Neural crest cell (in vitro differentiated cells): Measurements from ENCODE around the gene AKT3. TPM values are rescaled to one million over a fixed set of nuclear protein-coding genes. Genes with fewer than 3 reads are reported as not detected.
"Not testable (repeated sequence)": the region's sequence is repeated elsewhere in the genome, so short reads cannot be mapped to it uniquely, and the experiment has no call there.

ENCODE experiments used
- DNase-seq: peaks from one replicate; pipeline ENCODE4 v3.0.0; 2021; ENCODE audit warnings: low read depth, mixed read lengths, low spot score
- H3K27ac Mint-ChIP-seq: one replicate; pipeline ENCODE4 v1.8.0; 2021; ENCODE audit warnings: mild to moderate bottlenecking, mixed read lengths; ENCODE audit not compliant: unreplicated experiment
- H3K27me3 Mint-ChIP-seq: 2 replicates; pipeline ENCODE4 v1.8.0; 2021; ENCODE audit warnings: low read depth, mild to moderate bottlenecking, mixed read lengths
- H3K36me3 Mint-ChIP-seq: 2 replicates; pipeline ENCODE4 v1.8.0; 2021; ENCODE audit warnings: low read depth, mild to moderate bottlenecking, mixed read lengths
- H3K4me1 Mint-ChIP-seq: 2 replicates; pipeline ENCODE4 v1.8.0; 2021; ENCODE audit warnings: mixed read lengths
- H3K4me3 Mint-ChIP-seq: one replicate; pipeline ENCODE4 v1.8.0; 2021; ENCODE audit warnings: mild to moderate bottlenecking, mixed read lengths
- H3K9me3 Mint-ChIP-seq: 2 replicates; pipeline ENCODE4 v1.8.0; 2021; ENCODE audit warnings: mixed read lengths
- total RNA-seq: library from RNA; stranded (reverse); gene quantifications from 2 replicates; pipeline ENCODE4 v1.2.1, GENCODE V29; 2021
- TF ChIP-seq, protein P1 (sequence below): fragments of 200-600 bp; sonication (generic); conservative IDR thresholded peaks from 2 replicates; pipeline ENCODE4 v1.5.0; 2021; ENCODE audit warnings: antibody characterized with exemption, mild to moderate bottlenecking

Gene AKT3
- total RNA-seq, 1 donor from 2014 or later, result 38.2 TPM

DNA sequence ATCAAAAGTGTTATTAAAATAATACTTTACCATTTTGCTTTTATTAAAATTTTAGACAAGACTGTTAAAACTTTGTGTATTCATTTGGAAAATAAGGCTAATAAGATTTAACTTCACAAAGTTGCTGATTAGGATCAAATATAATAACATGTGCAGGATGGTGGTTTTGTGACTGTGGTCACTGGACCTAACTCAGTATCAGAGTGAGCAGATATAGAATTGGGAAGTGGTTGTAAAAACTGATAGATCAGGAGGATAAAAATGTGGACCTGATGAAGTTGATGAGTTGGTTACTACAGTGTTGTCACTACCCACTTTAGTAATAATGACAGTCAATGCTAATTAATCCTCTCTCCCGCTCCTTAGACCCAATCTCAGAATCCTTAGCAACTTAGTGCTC lies 186.4 kb downstream of the AKT3 start:
- Mint-ChIP-seq H3K4me1 (peaks cover 11% of the 10 kb centered on the region), H3K9me3 (peaks cover 8% of the 10 kb centered on the region), H3K4me3 (no peak overlapping the region), H3K27me3 (no peaks in the 10 kb centered on the region), H3K27ac (no peak overlapping the region), H3K36me3 (peaks cover 19% of the 10 kb centered on the region)
- TF ChIP-seq, protein P1, sequence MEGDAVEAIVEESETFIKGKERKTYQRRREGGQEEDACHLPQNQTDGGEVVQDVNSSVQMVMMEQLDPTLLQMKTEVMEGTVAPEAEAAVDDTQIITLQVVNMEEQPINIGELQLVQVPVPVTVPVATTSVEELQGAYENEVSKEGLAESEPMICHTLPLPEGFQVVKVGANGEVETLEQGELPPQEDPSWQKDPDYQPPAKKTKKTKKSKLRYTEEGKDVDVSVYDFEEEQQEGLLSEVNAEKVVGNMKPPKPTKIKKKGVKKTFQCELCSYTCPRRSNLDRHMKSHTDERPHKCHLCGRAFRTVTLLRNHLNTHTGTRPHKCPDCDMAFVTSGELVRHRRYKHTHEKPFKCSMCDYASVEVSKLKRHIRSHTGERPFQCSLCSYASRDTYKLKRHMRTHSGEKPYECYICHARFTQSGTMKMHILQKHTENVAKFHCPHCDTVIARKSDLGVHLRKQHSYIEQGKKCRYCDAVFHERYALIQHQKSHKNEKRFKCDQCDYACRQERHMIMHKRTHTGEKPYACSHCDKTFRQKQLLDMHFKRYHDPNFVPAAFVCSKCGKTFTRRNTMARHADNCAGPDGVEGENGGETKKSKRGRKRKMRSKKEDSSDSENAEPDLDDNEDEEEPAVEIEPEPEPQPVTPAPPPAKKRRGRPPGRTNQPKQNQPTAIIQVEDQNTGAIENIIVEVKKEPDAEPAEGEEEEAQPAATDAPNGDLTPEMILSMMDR, result no peak
- no peak for DNase-seq

DNA sequence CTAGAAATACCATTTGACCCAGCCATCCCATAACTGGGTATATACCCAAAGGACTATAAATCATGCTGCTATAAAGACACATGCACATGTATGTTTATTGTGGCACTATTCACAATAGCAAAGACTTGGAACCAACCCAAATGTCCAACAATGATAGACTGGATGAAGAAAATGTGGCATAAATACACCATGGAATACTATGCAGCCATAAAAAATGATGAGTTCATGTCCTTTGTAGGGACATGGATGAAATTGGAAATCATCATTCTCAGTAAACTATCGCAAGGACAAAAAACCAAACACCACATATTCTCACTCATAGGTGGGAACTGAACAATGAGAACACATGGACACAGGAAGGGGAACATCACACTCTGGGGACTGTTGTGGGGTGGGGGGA lies 187.9 kb downstream of the AKT3 start:
- H3K36me3 Mint-ChIP-seq, result peaks cover 27% of the 10 kb centered on the region
- not testable (repeated sequence) for H3K4me3 Mint-ChIP-seq, H3K27me3 Mint-ChIP-seq, H3K4me1 Mint-ChIP-seq, DNase-seq, H3K9me3 Mint-ChIP-seq, H3K27ac Mint-ChIP-seq

DNA sequence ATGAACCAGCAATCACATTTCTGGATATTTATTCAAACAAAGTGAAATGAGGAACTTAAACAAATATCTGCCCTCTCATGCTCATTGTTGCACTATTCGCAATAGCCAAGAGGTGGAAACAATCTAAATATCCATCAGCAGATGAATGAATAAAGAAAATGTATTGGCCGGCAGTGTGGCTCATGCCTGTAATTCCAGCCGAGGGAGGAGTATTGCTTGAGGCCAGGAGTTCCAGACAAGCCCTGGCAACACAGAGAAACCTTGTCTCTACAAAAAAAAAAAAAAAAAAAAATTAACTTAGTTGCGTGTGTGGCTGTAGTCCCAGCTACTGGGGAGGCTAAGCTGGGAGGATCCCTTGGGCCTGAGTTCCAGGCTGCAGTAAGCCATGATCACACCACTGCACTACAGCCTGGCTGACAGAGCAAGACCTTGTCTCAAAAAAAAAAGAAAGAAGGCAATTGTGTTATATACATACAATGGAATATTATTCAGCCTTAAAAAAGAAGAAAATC lies 191.4 kb downstream of the AKT3 start:
- Mint-ChIP-seq H3K27me3 (no peaks in the 10 kb centered on the region), H3K36me3 (peaks cover 25% of the 10 kb centered on the region), H3K4me1 (no peaks in the 10 kb centered on the region), H3K27ac (no peak overlapping the region), H3K9me3 (peaks cover 8% of the 10 kb centered on the region), H3K4me3 (no peak overlapping the region)
- TF ChIP-seq, protein P1, result no peak
- DNase-seq, result no peak

DNA sequence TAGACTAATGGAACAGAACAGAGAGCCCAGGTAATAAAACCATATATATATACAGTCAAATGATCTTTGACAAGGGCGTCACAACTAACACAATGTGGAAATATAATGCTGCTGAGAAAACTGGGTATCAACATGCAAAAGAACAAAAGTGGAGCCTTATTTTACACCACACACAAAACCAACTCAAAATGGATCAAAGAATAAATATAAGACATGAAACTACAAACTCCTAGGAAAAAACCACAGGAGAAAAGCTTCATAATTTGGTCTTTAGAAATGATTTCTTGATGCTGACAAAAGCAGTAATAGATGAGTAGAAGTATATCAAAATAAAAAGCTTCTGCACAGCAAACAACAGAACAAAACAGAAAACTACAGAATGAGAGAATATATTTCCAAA lies 192.2 kb downstream of the AKT3 start:
- H3K4me3 Mint-ChIP-seq, result no peak overlapping the region
- peaks cover 13% of the 10 kb centered on the region for H3K9me3 Mint-ChIP-seq
- no peaks in the 10 kb centered on the region for H3K27me3 Mint-ChIP-seq
- no peaks in the 10 kb centered on the region for H3K4me1 Mint-ChIP-seq
- TF ChIP-seq, protein P1, result no peak
- DNase-seq, result no peak
- H3K36me3 Mint-ChIP-seq, result peaks cover 27% of the 10 kb centered on the region
- H3K27ac Mint-ChIP-seq, result no peak overlapping the region

DNA sequence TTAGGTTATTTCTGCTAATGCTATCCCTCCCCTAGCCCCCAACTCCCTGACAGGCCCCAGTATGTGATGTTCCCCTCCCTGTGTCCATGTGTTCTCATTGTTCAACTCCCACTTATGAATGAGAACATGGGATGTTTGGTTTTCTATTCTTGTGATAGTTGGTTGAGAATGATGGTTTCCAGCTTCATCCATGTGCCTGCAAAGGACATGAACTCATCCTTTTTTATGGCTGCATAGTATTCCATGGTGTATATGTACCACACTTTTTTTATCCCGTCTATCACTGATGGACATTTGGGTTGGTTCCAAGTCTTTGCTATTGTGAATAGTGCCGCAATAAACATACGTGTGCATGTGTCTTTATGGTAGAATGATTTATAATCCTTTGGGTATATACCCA lies 200.5 kb downstream of the AKT3 start:
- not testable (repeated sequence) for DNase-seq, H3K27ac Mint-ChIP-seq, H3K27me3 Mint-ChIP-seq, H3K4me3 Mint-ChIP-seq, H3K4me1 Mint-ChIP-seq
- Mint-ChIP-seq H3K36me3 (peaks cover 41% of the 10 kb centered on the region), H3K9me3 (peaks cover 27% of the 10 kb centered on the region)

DNA sequence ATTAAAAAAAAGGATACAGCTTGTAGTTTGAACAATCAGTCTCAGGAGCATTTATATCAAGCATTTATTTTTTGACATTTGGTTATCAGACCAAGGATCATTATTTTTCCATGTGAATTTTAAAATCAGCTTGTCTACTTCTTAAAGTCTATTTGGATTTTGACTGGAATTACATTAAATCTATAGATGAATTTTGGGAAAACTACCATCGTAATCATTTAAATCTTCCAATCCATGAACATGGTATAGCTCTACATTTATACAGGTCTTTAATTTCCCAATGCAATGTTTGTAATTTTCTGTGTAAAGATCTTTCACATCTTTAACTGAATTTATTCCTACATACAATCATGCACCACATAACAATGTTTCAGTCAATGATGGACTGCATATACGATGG lies 203.2 kb downstream of the AKT3 start:
- Mint-ChIP-seq H3K27ac (no peak overlapping the region), H3K4me3 (no peak overlapping the region), H3K36me3 (peaks cover 31% of the 10 kb centered on the region), H3K4me1 (no peaks in the 10 kb centered on the region), H3K9me3 (peaks cover 18% of the 10 kb centered on the region), H3K27me3 (no peaks in the 10 kb centered on the region)
- TF ChIP-seq, protein P1, result no peak
- no peak for DNase-seq

DNA sequence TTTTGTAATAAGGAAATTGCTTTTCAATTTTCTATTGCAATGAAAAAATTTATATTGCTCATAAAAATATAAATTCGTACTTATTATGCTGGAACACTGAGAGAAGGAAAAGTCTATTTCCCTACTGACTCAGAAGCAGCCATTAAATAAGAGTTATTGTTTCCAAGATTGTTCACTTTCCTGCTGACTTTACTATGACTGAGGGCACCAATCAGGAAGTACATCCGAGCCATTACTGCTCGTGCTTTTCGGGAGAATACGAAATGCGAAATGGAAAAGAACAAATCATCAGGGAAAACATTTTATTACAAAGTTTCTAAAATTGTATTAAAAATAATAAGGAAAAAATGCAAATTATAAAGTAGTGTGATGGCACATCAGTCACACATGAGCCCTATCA lies 204.8 kb downstream of the AKT3 start:
- Mint-ChIP-seq H3K36me3 (peaks cover 22% of the 10 kb centered on the region), H3K27me3 (no peaks in the 10 kb centered on the region), H3K4me1 (no peaks in the 10 kb centered on the region), H3K4me3 (no peak overlapping the region), H3K27ac (no peak overlapping the region), H3K9me3 (peaks cover 9% of the 10 kb centered on the region)
- TF ChIP-seq, protein P1, result no peak
- DNase-seq, result no peak
